ENCODE results near the gene APBB1IP.

Gene APBB1IP

GRCh38 chr10:26517141-26517867 lies 79.2 kb downstream of the APBB1IP start:
- H3K4me3 Mint-ChIP-seq, result no peak overlapping the region
- DNase-seq (ENCODE audit: low spot score in 2 of 2), result no peak
- no peaks in the 10 kb centered on the region for H3K9me3 Mint-ChIP-seq
- ATAC-seq (ENCODE audit: low read depth), result no peak
- no peak overlapping the region for H3K27ac Mint-ChIP-seq
- H3K36me3 Mint-ChIP-seq, result peaks cover 69% of the 10 kb centered on the region
- peaks cover 7% of the 10 kb centered on the region for H3K4me1 Mint-ChIP-seq
- no peaks in the 10 kb centered on the region for H3K27me3 Mint-ChIP-seq

GRCh38 chr10:26519803-26520202 lies 81.7 kb downstream of the APBB1IP start:
- Mint-ChIP-seq H3K9me3 (no peaks in the 10 kb centered on the region), H3K4me1 (peaks cover 8% of the 10 kb centered on the region), H3K36me3 (peaks cover 57% of the 10 kb centered on the region), H3K27me3 (no peaks in the 10 kb centered on the region), H3K27ac (no peak overlapping the region), H3K4me3 (no peak overlapping the region)
- DNase-seq (ENCODE audit: low spot score in 2 of 2) (no peak), ATAC-seq (ENCODE audit: low read depth) (no peak)

- Mint-ChIP-seq H3K27me3 (no peaks in the 10 kb centered on the region), H3K4me1 (peaks cover 8% of the 10 kb centered on the region), H3K9me3 (no peaks in the 10 kb centered on the region), H3K27ac (no peak overlapping the region), H3K36me3 (peaks cover 56% of the 10 kb centered on the region), H3K4me3 (no peak overlapping the region)
- no peak for DNase-seq (ENCODE audit: low spot score in 2 of 2)
- ATAC-seq (ENCODE audit: low read depth), result no peak
Observed at GRCh38 chr10:26520575-26520974, 82.4 kb downstream of the APBB1IP start.

GRCh38 chr10:26524161-26524896 lies 86.2 kb downstream of the APBB1IP start:
- H3K27ac Mint-ChIP-seq, result no peak overlapping the region
- ATAC-seq (ENCODE audit: low read depth), result no peak
- H3K4me1 Mint-ChIP-seq, result peaks cover 13% of the 10 kb centered on the region
- H3K4me3 Mint-ChIP-seq, result no peak overlapping the region
- DNase-seq (ENCODE audit: low spot score in 2 of 2), result no peak
- peaks cover 55% of the 10 kb centered on the region for H3K36me3 Mint-ChIP-seq
- H3K9me3 Mint-ChIP-seq, result no peaks in the 10 kb centered on the region
- no peaks in the 10 kb centered on the region for H3K27me3 Mint-ChIP-seq

DNA sequence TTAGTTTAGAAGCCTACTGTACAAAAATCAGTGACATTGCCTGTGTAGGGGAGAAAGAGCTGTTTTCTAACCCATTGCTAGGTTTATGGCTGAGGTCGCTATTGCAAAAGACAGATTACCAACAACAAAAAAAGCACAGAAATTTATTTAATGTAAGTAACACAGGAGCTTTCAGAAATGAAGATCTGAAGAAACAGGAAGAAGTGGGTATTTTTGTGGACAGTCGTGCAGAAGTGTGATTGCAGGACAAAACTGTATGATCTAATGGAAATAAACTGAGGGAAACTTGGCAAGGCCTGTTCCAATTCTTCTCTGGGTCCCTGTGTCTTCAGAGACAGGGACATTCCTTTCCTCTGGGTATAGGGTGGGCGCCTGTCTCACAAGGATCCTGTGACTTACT lies 87.4 kb downstream of the APBB1IP start:
- DNase-seq (ENCODE audit: low spot score in 2 of 2) (no peak), ATAC-seq (ENCODE audit: low read depth) (no peak)
- no peaks in the 10 kb centered on the region for H3K27me3 Mint-ChIP-seq
- peaks cover 13% of the 10 kb centered on the region for H3K4me1 Mint-ChIP-seq
- H3K9me3 Mint-ChIP-seq, result no peaks in the 10 kb centered on the region
- H3K27ac Mint-ChIP-seq, result no peak overlapping the region
- H3K36me3 Mint-ChIP-seq, result peaks cover 44% of the 10 kb centered on the region
- no peak overlapping the region for H3K4me3 Mint-ChIP-seq

DNA sequence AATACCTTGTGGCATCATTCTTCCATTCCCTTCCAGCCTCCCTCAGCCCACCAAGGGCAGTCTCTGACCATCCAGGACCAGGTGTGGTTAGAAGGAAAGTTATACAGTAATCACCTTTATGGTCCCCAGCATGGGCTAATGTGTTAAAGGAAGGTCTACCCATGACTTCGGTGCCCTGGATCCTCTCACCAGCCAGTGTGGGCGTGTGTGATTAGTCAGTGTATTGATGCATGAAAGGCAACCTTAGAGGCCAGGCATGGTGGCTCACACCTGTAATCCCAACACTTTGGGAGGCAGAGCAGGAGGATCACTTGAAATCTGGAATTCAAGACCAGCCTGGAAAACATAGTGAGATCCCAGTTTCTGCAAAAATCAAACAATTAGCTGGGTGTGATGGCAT lies 88.9 kb downstream of the APBB1IP start:
- ATAC-seq (ENCODE audit: low read depth), result no peak
- no peak for DNase-seq (ENCODE audit: low spot score in 2 of 2)
- no peak overlapping the region for H3K4me3 Mint-ChIP-seq
- no peaks in the 10 kb centered on the region for H3K9me3 Mint-ChIP-seq
- H3K27me3 Mint-ChIP-seq, result no peaks in the 10 kb centered on the region
- peak overlapping the region; percentile 62 for H3K27ac Mint-ChIP-seq
- H3K4me1 Mint-ChIP-seq, result peaks cover 11% of the 10 kb centered on the region
- peaks cover 39% of the 10 kb centered on the region for H3K36me3 Mint-ChIP-seq

DNA sequence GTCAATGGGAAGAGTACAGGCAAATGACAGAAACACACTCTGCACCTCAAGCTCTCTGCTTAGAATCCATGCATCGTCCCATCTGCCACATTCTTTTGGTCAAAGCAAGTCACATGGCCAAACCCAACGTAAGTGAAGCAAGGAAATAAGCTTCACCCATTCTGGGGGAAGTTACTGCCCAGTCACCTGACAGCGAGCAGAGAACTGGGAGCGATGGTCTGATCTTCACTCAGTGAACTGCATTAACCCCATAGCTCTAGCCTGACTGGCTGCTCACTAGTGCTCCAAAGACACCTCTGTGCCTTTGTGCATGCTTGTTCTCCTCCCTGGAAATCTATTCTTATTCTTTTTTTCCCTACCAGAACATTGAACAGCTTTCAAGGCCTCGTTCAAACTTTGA lies 89.9 kb downstream of the APBB1IP start:
- peak overlapping the region; percentile 65 for H3K27ac Mint-ChIP-seq
- H3K9me3 Mint-ChIP-seq, result no peaks in the 10 kb centered on the region
- H3K4me1 Mint-ChIP-seq, result peaks cover 11% of the 10 kb centered on the region
- DNase-seq (ENCODE audit: low spot score in 2 of 2) (no peak), ATAC-seq (ENCODE audit: low read depth) (no peak)
- no peaks in the 10 kb centered on the region for H3K27me3 Mint-ChIP-seq
- H3K36me3 Mint-ChIP-seq, result peaks cover 39% of the 10 kb centered on the region
- H3K4me3 Mint-ChIP-seq, result no peak overlapping the region

GRCh38 chr10:26528715-26529393 lies 90.7 kb downstream of the APBB1IP start:
- Mint-ChIP-seq H3K4me1 (peaks cover 11% of the 10 kb centered on the region), H3K4me3 (no peak overlapping the region), H3K36me3 (peaks cover 45% of the 10 kb centered on the region), H3K27ac (peak overlapping the region; percentile 65), H3K9me3 (no peaks in the 10 kb centered on the region), H3K27me3 (no peaks in the 10 kb centered on the region)
- DNase-seq (ENCODE audit: low spot score in 2 of 2) (no peak), ATAC-seq (ENCODE audit: low read depth) (peak; percentile 41)

GRCh38 chr10:26534384-26534783 lies 96.2 kb downstream of the APBB1IP start:
- no peaks in the 10 kb centered on the region for H3K9me3 Mint-ChIP-seq
- peak overlapping the region; percentile 60 for H3K27ac Mint-ChIP-seq
- peaks cover 31% of the 10 kb centered on the region for H3K36me3 Mint-ChIP-seq
- no peaks in the 10 kb centered on the region for H3K27me3 Mint-ChIP-seq
- H3K4me3 Mint-ChIP-seq, result no peak overlapping the region
- DNase-seq (ENCODE audit: low spot score in 2 of 2), result no peak
- no peak for ATAC-seq (ENCODE audit: low read depth)
- peaks cover 5% of the 10 kb centered on the region for H3K4me1 Mint-ChIP-seq

DNA sequence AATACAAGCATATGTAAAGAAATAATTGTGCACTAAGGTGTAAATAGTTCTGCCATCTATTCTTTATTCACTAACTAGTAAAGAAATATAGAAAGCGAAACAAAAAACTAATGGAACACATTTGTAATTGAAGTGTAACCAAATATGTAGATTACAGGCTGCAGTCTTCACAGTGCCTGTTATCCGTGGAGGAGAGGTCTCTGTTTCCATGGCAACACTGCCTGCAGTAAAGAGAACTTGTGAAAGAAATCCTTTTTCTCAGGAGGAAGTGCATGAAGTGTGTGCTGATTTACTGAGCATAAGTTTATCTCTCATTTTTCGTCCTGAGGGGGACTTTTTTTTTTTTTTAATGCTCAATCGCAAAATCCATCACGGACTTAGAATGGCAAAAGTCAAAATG lies 102.5 kb downstream of the APBB1IP start:
- Mint-ChIP-seq H3K27me3 (no peaks in the 10 kb centered on the region), H3K4me1 (peaks cover 29% of the 10 kb centered on the region), H3K36me3 (peaks cover 32% of the 10 kb centered on the region), H3K4me3 (peak overlapping the region; percentile 11), H3K9me3 (no peaks in the 10 kb centered on the region), H3K27ac (peak overlapping the region; percentile 91)
- peak in 1 of 2 donors; percentile 35 for DNase-seq (ENCODE audit: low spot score in 2 of 2)
- peak; percentile 89 for ATAC-seq (ENCODE audit: low read depth)

GRCh38 chr10:26543567-26544306 lies 105.6 kb downstream of the APBB1IP start:
- Mint-ChIP-seq H3K27ac (peak overlapping the region; percentile 88), H3K4me1 (peaks cover 31% of the 10 kb centered on the region), H3K4me3 (no peak overlapping the region), H3K36me3 (peaks cover 44% of the 10 kb centered on the region), H3K9me3 (peaks cover 5% of the 10 kb centered on the region), H3K27me3 (no peaks in the 10 kb centered on the region)
- DNase-seq (ENCODE audit: low spot score in 2 of 2) (no peak), ATAC-seq (ENCODE audit: low read depth) (no peak)

- H3K4me1 Mint-ChIP-seq, result peaks cover 27% of the 10 kb centered on the region
- DNase-seq (ENCODE audit: low spot score in 2 of 2), result no peak
Observed at GRCh38 chr10:26544932-26545331, 106.8 kb downstream of the APBB1IP start.

DNA sequence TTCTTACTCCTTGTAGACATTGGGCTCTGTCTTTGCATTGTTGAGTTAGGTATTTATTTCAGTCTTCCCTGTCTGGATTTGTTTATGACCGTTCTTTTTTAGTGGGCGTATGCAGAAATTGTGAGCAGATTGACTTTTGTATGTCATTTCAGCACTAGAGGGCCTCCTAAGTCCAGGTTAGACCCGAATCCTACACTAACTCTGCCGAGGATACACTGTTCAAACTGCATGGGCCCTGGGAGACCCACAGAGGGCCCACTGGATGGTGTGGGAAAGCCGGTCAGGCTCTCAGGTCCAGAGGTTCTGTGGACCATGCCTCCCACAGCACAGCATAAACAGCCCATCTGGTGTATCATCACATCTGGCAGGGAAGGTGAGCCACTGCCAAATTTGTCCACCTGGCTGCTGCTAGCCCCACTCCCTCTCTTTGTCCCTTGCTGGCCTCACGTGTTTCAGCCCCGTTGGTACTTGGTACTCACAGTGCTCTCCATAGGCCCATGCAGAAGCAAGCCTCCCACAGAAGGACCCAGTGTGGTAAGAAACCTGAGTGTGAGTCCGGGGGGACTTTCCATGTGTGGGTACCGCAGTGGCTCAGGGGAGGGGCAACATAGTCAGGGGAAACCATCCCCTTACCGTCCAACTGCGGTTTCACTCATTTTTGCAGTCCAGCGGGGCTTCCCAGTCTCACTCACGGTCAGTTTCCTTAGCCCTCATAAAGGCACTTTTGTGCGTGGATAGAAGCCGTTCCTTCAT lies 112.8 kb downstream of the APBB1IP start:
- H3K4me1 Mint-ChIP-seq, result peaks cover 10% of the 10 kb centered on the region
- ATAC-seq (ENCODE audit: low read depth) (peak; percentile 37), DNase-seq (ENCODE audit: low spot score in 2 of 2) (no peak)
- H3K27me3 Mint-ChIP-seq, result no peaks in the 10 kb centered on the region
- H3K27ac Mint-ChIP-seq, result peak overlapping the region; percentile 56
- H3K9me3 Mint-ChIP-seq, result peaks cover 18% of the 10 kb centered on the region
- H3K4me3 Mint-ChIP-seq, result no peak overlapping the region
- peaks cover 72% of the 10 kb centered on the region for H3K36me3 Mint-ChIP-seq

More at GRCh38 chr10:26544932-26545331, 106.8 kb downstream of the APBB1IP start:
- H3K27me3 Mint-ChIP-seq, result no peaks in the 10 kb centered on the region
- H3K36me3 Mint-ChIP-seq, result peaks cover 52% of the 10 kb centered on the region
- peaks cover 10% of the 10 kb centered on the region for H3K9me3 Mint-ChIP-seq
- peak overlapping the region; percentile 88 for H3K27ac Mint-ChIP-seq
- H3K4me3 Mint-ChIP-seq, result no peak overlapping the region
- ATAC-seq (ENCODE audit: low read depth), result peak; percentile 15

Measured in memory B cell (primary cell).